HL-60/S4 treated with retinoic acid at 250 ng/mL for 4 days and 3 days (cell line): ENCODE results near the gene CACNA1B.
"Not testable (repeated sequence)": the region's sequence is repeated elsewhere in the genome, so short reads cannot be mapped to it uniquely, and the experiment has no call there.

Experiments used
- in situ Hi-C: fragments of 300-500 bp; cut with MboI; formaldehyde crosslinking; loops from 2 replicates; pipeline ENCODE4 v1.7.0; 2022; ENCODE audit warnings: low sequenced_read_pairs

Gene CACNA1B

DNA sequence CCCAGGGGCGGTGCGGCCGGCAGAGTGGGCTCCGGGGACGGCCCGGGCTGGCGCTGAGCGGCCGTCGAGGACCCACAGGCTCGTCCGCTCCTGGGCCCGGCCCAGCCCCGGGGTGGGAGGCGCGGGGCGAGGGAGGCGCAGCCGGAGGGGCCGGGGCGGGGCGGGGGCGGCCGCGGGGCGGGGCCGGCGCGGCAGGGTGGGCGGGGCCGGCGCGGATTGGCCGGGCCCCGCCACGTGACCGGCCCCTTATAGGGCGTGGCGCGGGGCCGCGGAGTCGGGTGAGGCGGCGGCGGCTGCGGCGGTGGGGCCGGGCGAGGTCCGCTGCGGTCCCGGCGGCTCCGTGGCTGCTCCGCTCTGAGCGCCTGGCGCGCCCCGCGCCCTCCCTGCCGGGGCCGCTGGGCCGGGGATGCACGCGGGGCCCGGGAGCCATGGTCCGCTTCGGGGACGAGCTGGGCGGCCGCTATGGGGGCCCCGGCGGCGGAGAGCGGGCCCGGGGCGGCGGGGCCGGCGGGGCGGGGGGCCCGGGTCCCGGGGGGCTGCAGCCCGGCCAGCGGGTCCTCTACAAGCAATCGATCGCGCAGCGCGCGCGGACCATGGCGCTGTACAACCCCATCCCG lies at the start of gene CACNA1B:
TSS of gene CACNA1B (plus strand) at position 277 of the 617 bp plus-strand sequence. CDS start at position 429, 152 bp downstream.
- in situ Hi-C loops, result not testable (repeated sequence)

DNA sequence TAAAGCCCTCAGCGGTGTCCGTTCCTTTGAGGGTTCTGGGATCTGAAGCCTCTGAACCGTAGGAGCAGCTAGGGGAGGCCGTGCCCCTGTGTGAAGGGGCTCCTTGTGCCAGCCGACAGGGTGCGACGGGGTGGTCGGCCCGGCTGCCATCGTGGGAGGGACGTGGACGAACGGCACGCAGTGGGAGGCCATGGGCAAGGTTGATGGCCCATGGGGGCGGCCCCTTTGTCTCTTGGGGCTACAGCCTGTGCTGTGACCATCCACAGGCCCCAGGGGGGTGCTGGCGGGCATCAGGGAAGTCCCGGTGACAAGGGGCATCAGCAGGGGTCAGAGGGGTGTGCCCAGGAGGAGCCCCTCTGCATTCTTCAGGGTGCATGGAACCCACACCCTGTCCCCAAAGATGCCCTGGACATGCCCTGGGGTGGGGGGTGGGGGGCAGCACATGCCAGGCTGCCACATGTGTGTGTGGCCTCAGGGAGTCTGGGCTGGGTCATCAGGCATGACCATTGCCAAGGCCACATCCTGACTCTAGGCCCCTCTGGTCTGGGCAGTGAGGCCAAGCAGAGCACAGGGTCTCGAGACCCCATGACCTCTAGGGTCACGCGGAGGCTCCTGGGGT lies 49.6 kb upstream of the CACNA1B start:
- in situ Hi-C loops, result no loop called here

DNA sequence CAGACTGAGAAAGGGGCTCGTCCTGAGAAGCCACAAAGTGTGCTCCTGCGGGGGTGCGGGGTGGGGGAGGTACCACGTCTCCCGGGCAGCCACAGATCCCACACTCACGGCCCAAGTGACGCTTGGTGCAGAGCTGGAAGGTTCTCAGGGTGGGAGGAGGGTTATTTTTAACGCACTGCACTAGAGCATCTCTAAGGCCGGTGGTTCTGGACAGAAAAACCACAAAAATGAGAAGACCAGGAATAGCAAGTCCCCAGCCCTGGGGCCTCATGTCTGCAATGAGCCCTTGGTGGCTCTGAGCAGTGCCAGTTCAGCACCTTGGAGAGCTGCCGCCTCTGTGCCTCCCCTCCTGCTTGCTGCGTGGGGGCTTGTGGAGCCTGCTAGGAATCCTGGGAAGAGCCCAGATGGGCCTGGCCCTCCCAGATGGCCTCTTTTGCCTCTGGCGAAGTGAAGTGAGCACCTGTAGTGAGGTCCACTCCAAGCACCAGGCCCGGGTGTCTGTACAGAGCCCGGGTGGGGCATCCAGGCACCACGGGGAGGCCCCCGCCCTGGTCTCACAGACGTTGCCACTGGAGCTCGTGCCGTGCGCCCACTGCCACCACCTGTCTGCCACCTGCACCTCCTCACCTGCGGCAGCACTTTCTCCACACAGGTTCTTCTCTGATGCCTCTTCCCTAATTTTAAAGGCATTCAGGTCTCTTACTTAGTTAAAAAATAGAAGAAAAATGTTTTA lies 48.9 kb upstream of the CACNA1B start:
- in situ Hi-C loops, result no loop called here

DNA sequence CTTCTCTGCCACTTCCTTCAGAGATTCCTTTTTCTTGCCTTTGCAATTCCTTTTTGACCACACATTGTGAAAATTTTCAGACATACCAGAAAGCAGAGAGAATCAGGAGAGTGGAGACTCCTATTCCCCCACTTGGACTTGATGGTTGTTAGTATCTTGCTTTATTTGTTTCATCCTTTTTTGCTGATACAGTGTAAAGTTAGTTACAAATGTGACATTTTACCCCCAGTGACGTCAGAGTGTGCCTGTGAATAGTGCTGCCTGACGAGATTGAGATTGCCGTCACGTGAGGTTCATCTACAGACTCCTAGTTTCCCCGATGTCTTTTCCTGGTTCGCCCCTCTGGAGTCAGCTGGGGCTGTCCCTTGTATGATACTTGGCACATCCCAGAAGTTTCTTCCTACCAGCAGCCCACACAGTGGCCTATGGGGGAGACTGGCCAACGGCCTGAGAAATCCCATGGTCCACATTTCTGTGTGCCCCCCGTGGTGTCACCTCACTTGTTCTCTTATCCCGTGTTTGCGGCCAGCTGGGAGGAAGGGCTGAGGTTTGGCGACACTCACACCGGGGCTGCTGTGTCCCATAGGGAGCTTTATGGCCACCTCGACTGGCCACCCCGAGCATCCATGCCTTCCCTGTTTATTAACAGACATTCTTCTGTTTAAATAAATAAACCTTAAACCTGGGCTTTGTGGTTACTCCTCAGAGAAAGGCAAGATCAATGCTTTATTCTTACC lies 48.2 kb upstream of the CACNA1B start:
- in situ Hi-C loops, result no loop called here

DNA sequence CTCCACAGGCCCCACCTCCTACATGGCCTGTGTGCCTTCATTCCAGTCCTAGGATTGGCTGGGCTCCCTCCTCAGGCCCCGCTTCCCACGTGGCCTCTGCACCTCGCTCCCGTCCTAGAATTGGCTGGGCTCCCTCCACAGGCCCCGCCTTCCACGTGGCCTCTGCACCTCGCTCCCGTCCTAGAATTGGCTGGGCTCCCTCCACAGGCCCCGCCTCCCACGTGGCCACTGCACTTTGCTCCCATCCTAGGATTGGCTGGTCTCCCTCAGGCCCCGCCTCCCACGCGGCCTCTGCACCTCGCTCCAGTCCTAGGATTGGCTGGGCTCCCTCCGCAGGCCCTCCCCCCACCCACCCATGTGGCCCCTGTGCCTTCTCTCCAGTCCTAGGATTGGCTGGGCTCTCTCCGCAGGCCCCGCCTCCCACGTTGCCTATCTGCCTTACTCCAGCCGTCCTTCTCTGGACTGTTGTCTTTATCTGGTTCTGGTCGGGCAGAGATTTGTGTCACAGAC lies 45.3 kb upstream of the CACNA1B start:
- in situ Hi-C loops, result no loop called here

DNA sequence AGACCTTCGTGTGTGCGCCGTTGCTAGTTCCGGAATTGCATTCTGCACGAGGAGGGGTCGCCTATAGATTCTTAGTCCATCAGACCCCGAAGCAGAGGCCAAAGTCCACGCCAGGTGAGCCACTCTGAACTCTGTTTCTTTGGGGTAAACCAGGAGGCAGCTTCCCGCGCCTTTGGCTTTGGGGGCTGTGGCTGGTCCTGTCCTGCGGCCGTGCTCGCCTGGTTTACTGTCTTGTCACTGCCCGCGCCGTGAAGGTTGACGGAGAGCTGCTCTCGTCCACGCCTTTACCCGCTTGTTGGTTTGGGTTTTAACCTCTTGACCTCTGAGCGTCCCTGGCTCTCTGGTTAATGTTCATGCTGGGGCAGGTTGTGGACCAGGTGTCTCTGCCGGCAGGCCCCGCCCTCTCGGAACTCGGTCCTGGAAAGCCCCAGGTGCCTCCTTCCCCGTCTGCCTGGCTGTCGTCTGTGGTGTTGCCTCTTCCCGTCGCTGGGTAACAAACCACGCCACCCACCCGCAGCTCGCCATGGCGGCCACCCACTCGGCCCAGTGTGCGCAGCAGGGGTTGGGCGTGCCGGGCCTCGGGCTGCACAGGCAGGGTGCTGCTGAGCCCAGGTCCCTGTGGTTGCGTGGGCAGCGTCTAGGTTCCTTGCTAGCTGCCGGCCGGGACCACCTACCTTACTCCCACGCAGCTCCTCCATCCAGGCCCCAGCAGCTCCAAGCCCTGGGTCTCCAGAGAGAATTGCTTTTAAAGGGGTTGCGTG lies 44.6 kb upstream of the CACNA1B start:
- in situ Hi-C loops, result no loop called here

DNA sequence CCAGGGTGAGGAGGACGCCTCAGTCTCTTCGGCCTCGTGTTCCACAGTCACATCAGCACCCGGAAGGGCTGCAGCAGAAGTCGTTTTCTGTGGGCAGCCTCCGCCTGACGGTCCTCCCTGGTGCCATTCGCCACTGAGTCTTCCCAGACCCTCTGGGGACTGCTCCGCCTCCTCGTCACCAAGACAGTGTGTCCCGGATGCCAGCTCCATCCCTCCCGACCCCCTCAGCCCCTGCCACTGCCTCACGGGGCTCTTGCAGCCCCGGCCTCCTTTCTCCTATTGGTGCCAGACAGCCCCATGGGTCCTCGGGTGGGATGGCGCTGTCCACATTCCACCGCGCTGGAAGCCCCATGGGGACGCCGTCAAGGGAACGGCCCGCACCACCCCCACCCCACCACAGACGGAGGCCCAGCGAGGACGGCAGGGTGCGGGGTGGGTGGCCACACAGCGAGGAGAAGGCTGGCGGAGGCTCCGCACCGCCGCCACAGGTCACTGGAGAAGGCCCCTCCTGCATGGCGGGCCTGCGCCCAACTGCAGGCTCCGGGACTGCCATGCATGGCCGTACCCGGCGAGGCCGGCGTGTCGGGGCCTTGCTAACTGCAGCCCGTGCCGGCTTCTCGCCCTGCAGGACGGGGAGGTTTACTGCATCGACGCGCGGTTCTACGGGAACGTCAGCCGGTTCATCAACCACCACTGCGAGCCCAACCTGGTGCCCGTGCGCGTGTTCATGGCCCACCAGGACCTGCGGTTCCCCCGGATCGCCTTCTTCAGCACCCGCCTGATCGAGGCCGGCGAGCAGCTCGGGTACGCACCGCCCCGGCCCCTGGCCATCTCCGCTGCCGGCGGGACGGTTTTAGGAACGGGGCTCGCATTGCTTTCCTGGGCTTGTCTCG lies 43.6 kb upstream of the CACNA1B start:
- in situ Hi-C loops, result no loop called here

DNA sequence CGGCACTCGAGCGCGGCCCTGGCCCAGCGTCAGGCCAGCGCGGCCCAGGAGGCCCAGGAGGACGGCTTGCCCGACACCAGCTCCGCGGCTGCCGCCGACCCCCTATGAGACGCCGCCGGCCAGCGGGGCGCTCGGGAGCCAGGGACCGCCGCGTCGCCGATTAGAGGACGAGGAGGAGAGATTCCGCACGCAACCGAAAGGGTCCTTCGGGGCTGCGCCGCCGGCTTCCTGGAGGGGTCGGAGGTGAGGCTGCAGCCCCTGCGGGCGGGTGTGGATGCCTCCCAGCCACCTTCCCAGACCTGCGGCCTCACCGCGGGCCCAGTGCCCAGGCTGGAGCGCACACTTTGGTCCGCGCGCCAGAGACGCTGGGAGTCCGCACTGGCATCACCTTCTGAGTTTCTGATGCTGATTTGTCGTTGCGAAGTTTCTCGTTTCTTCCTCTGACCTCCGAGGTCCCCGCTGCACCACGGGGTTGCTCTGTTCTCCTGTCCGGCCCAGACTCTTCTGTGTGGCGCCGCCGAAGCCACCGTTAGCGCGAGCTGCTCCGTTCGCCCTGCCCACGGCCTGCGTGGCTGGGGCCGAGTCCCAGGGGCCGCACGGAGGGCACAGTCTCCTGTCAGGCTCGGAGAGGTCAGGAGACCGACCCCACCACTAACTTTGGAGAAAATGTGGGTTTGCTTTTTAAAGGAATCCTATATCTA lies 42.6 kb upstream of the CACNA1B start:
- in situ Hi-C loops, result no loop called here

DNA sequence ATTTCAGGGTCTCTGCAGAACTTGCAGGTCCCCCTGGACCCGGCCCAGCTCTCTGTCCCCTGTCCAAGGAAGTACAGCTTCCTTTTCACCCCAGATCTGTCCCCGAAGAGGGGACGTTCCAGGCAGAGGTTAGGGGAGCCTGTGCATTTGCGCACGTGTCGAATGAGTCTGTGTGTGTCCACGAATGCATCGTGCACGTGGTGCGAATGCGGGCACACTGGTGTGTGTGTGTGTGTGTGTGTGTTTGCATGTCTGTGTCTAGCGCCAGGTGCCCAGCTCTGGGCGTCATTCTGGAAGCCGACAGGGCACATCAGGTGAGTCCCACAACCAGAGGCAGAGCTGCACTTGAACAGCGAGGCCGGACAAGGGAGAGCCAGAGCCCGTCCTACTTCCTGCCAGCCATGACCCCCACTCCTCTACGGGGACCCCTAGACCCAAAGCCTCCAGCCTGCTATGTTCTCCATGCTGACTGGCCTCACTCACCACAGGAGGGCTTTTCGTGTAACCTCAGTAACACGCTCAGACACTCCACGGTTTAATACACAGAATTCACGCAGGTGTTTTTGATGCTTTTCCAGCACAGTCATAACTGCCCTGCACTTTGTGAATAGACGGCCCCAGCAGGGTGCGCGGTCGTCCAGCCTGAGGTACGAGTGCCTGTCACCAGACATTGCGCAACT lies 41.3 kb upstream of the CACNA1B start:
- in situ Hi-C loops, result no loop called here

DNA sequence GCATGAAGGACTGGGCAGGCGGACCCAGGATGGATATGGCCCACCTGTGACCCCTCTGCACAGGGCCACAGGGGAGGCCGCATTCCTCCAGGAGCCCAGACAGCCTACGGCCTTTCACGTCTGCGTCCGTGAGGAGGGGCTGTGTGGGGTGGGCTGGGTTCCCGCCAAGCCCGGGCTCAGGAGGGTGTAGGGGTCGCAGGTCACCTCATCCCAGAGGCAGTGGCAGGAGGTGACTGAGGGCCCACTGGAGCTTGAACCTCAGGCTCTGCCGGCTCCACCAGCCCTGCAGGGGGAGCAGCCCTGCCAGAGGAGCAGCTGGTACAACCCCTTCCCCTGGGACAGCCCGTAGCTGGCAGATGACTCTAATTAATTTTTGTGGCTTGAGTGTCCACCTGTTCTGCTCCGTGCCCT lies 40.7 kb upstream of the CACNA1B start:
- in situ Hi-C loops, result no loop called here

DNA sequence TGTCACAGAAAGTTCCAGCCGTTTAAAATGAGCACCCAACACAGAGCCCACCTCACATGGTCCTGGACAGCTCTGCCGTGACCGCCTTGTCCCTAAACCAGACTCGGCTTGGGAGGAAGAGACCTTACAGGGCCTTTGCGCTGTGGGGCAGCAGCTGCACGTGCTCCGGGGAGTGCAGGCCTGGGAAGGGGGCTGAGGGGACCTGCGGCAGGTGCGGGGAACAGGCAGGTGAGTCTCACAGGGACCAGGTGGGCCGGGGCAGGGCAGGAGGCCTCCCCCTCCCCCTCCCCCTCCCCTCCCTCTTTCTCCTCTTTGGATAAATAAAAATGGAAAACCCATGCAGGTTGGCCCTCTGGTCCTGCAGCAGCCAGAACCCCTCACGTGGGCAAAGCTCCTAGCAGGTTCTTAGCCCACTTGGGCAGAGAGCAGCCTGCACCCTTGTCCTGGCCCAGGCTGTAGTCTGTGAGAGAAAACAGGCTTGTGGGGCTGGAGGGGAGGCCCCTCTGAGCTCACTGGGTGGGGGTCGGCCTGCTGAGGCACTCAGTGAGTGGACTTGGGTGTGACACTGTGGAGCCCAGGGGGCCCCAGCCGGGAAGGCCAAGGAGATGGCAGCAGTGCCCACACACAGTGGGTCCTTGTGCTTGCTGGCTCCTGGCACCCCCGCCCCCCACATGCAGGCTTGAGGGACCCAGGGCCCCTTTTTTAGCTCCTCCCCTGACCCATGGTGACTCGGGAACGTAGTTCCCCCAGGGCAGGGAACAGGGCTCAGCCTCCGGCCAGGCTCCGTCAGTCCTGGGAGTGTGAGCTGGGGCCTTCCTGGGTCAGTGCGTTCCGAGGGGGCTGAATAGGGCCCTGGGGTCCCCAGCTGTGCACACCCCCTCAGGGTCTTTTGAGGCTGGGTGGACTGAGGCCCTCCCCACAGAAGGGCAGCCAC lies 40.0 kb upstream of the CACNA1B start:
- in situ Hi-C loops, result no loop called here

DNA sequence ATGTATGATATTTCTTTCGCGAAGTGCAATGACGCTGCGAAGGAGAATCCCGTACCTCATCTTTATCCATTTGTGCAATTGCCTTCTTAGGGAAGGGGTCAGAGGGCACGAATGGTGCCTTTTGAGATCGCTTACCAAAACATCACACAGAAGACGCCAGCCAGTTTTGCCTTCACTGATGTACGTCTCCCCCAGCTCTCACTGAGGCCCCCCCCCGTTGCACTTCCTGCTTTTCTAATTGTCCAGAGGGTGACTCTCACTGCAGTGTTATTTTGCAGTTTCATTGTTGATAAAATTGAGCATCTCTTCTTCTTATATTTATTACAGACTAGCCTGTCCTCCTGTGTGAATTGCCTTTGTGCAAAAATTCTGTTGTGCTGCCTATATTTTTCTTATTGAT lies 39.0 kb upstream of the CACNA1B start:
- in situ Hi-C loops, result no loop called here

DNA sequence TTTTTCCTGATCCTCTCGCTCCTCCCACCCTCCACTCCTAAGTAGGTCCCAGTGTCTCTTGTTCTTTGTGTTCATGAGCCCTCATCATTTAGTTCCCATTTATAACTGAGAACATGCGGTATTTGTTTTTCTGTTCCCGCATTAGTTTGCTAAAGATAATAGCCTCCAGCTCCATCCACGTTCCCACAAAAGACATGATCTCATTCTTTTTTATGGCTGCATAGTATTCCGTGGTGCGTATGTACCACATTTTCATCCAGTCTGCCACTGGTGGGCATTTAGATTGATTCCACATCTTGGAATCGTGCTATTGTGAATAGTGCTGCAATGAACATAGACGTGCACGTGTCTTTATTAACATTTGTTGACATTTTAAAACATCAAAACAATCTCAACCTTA lies 34.2 kb upstream of the CACNA1B start:
- in situ Hi-C loops, result no loop called here

DNA sequence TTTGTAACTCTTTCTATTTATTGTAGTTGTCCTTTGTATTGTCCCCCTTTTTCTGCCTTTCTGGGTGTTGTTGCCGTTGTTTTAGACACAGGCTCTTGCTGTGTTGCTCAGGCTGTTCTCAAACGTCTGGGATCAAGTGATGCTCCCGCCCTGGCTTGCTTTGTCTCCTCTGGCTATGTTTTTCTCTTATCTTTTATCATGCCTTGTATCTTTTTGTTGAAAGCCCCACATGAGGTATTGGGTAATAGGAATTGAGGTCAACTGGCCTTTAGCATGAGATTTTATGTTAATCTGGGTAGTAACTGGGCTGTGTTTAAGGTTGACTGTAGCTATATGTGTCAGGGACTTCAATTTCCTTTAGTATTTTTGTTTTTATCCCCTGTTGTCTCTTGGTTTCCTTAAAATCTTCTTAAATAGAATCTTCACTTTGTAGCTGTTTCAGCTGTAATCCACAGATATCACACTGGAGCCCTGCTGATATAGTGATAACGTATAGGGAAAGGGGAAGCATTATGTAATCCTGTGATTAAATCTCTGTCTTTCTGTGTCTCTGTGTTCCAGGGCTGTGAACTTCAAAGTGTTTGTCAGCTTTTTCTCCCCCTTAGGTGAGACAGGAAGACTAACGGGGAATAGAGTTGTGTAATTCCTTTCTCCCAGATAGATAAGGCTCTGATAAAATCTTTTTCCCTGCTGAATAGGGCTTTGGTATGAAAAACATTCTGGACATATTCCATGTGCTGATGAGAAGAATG lies 25.9 kb upstream of the CACNA1B start:
- in situ Hi-C loops, result no loop called here

DNA sequence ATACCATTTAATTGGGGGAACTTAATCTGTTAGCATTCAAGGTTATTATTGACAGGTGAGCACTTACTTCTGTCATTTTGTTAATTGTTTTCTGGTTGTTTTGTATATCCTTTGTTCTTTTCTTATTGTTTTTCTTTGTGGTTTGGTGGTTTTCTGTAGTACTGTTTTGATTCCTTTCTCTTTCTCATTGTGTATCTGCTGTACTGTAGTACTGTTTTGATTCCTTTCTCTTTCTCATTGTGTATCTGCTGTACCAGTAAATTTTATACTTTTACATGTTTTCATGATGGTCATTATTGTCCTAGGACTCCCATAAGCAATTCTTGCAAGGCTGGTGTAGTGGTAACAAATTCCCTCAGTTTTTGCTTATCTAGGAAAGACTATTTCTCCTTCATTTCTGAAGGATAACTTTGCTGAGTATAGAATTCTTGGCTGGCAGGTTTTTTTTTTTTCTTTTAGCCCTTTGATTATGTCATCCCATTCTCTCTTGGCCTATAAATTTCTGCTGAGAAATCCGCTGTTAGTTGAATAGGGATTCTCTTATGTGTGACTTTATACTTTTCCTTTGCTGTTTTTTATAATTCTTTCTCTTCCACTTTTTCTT lies 24.1 kb upstream of the CACNA1B start:
- in situ Hi-C loops, result no loop called here

DNA sequence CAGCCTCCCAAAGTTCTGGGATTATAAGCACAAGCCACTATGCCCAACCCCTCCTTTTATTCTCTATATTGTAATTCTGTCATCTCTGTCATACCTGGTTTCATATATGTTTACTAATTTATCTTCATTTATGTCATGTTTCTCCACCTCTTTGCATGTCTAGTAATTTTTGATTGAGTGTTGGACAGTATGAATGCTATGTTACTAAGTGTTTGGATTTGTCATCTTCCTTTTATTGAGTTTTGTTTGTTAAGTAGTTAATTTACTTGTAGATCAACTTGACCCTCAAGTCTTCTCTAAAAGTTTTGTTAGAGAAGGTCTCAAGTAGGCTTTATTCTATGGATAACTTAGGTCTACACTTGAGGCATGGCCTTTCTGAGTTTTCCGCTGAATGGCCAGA lies 17.2 kb upstream of the CACNA1B start:
- in situ Hi-C loops, result no loop called here
